ENCODE results near the gene NSFL1C. TPM values are rescaled to one million over a fixed set of nuclear protein-coding genes. Genes with fewer than 3 reads are reported as not detected.

Gene NSFL1C
- polyA plus RNA-seq, 1 of the 3 experiments (the other 2 are of a cell fraction), result 45.9 TPM

- CTCF ChIA-PET, result interaction anchor here (1.1 to 5.5 kb wide), 3 partner anchors 32 to 222 kb away, joined by 3 to 31 read pairs (median 7); partner anchors contain the start of gene NSFL1C
- Histone ChIP-seq H4K20me1 (ENCODE audit: insufficient read depth) (no peaks in the 10 kb centered on the region), H2AFZ (ENCODE audit: low read depth) (no peak overlapping the region), H3K4me1 (ENCODE audit: control insufficient read depth in 1 of 2, insufficient read depth in 2 of 2, low read depth in 1 of 2, low read length in 1 of 2) (no peaks in the 10 kb centered on the region), H3K9me3 (no peaks in the 10 kb centered on the region), H3K79me2 (ENCODE audit: insufficient read depth) (no peaks in the 10 kb centered on the region), H3F3A (replicated peaks; ENCODE audit: insufficient read depth) (no peaks in the 10 kb centered on the region), H3K27ac (ENCODE audit: low read depth in 2 of 2, low read length in 1 of 2) (no peak overlapping the region), H3K36me3 (replicated peaks in 1 of 2; ENCODE audit: control insufficient read depth in 1 of 2, insufficient read depth in 2 of 2, low read length in 1 of 2) (no peaks in the 10 kb centered on the region), H3K9ac (no peak overlapping the region), H3K4me2 (no peak overlapping the region), H3K4me3 (ENCODE audit: low read depth in 2 of 2, low read length in 1 of 2) (no peak overlapping the region), H3K27me3 (ENCODE audit: insufficient read depth) (no peaks in the 10 kb centered on the region), H3K9me2 (no peaks in the 10 kb centered on the region)
- TF ChIP-seq RCOR1 (IDR thresholded peaks at IDR 0.05; ENCODE audit: low read length) (no peak), NFIC (IDR thresholded peaks at IDR 0.05; ENCODE audit: borderline replicate concordance) (no peak), TCF12 (IDR thresholded peaks at IDR 0.05) (no peak), EP300 (IDR thresholded peaks at IDR 0.05; ENCODE audit: borderline replicate concordance in 1 of 2, low read depth in 1 of 2, low read length in 1 of 2) (no peak), FOSL2 (IDR thresholded peaks at IDR 0.05; ENCODE audit: borderline replicate concordance, low read depth) (no peak), SMC3 (IDR thresholded peaks at IDR 0.05; ENCODE audit: low read depth, low read length) (no peak), YY1 (IDR thresholded peaks at IDR 0.05; ENCODE audit: low read depth) (no peak), GATA2 (CRISPR knock-in tag; IDR thresholded peaks at IDR 0.05) (no peak), MXI1 (IDR thresholded peaks at IDR 0.05; ENCODE audit: low read depth, low read length) (no peak), MEF2A (IDR thresholded peaks at IDR 0.05; ENCODE audit: borderline replicate concordance, low read depth) (no peak), FOXM1 (IDR thresholded peaks at IDR 0.05; ENCODE audit: low read depth) (no peak), SIN3A (IDR thresholded peaks at IDR 0.05; ENCODE audit: borderline replicate concordance, low read depth, low read length) (no peak), POLR2AphosphoS5 (IDR thresholded peaks at IDR 0.05; ENCODE audit: low read depth, low read length) (no peak), REST (IDR thresholded peaks at IDR 0.05; ENCODE audit: low read depth, low read length) (no peak)
- TF ChIP-seq, protein P1, sequence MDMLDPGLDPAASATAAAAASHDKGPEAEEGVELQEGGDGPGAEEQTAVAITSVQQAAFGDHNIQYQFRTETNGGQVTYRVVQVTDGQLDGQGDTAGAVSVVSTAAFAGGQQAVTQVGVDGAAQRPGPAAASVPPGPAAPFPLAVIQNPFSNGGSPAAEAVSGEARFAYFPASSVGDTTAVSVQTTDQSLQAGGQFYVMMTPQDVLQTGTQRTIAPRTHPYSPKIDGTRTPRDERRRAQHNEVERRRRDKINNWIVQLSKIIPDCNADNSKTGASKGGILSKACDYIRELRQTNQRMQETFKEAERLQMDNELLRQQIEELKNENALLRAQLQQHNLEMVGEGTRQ (IDR thresholded peaks at IDR 0.05; ENCODE audit: borderline replicate concordance, low read depth, low read length), result no peak
- DNase-seq, result no peak
- POLR2A ChIA-PET, result no interaction called here
These were observed 31.3 kb downstream of the NSFL1C start for GRCh38 chr20:1435337-1435699.
